Measurements from ENCODE around the gene CRYGB.
"Not testable (repeated sequence)": the region's sequence is repeated elsewhere in the genome, so short reads cannot be mapped to it uniquely, and the experiment has no call there.

CRYGB gene

GRCh38 chr2:208122248-208122647, 23.7 kb downstream of the CRYGB start:
- no peak overlapping the region for H3K4me3 ChIP-seq (replicated peaks; ENCODE audit: low read depth, low read length)
- DNase-seq (ENCODE audit: extremely low read depth, low read depth) = no peak
- TF ChIP-seq CTCF (IDR thresholded peaks at IDR 0.05; ENCODE audit: low read depth, low read length, missing control alignments) = no peak

GRCh38 chr2:208118918-208119317, 27.0 kb downstream of the CRYGB start:
- no peak for TF ChIP-seq CTCF (IDR thresholded peaks at IDR 0.05; ENCODE audit: low read depth, low read length, missing control alignments)
- DNase-seq (ENCODE audit: extremely low read depth, low read depth) = no peak
- H3K4me3 ChIP-seq (replicated peaks; ENCODE audit: low read depth, low read length) = no peak overlapping the region

- H3K4me3 ChIP-seq (replicated peaks; ENCODE audit: low read depth, low read length); DNase-seq (ENCODE audit: extremely low read depth, low read depth): not testable (repeated sequence)
These were observed 28.6 kb downstream of the CRYGB start for GRCh38 chr2:208117390-208117789.

- DNase-seq (ENCODE audit: extremely low read depth, low read depth) = no peak
- no peak for TF ChIP-seq CTCF (IDR thresholded peaks at IDR 0.05; ENCODE audit: low read depth, low read length, missing control alignments)
- H3K4me3 ChIP-seq (replicated peaks; ENCODE audit: low read depth, low read length) = no peak overlapping the region
These were observed 33.0 kb downstream of the CRYGB start for GRCh38 chr2:208112969-208113368.

- DNase-seq (ENCODE audit: extremely low read depth, low read depth); H3K4me3 ChIP-seq (replicated peaks; ENCODE audit: low read depth, low read length): not testable (repeated sequence)
These were observed 33.6 kb downstream of the CRYGB start for GRCh38 chr2:208112273-208112745.

GRCh38 chr2:208103616-208104015, 42.3 kb downstream of the CRYGB start:
- TF ChIP-seq CTCF (IDR thresholded peaks at IDR 0.05; ENCODE audit: low read depth, low read length, missing control alignments) = no peak
- no peak overlapping the region for H3K4me3 ChIP-seq (replicated peaks; ENCODE audit: low read depth, low read length)
- DNase-seq (ENCODE audit: extremely low read depth, low read depth) = no peak

GRCh38 chr2:208101716-208102631, 44.0 kb downstream of the CRYGB start:
- TF ChIP-seq CTCF (IDR thresholded peaks at IDR 0.05; ENCODE audit: low read depth, low read length, missing control alignments) = peak; percentile 16

More at GRCh38 chr2:208101716-208102631, 44.0 kb downstream of the CRYGB start:
- DNase-seq (ENCODE audit: extremely low read depth, low read depth) = no peak
- no peak overlapping the region for H3K4me3 ChIP-seq (replicated peaks; ENCODE audit: low read depth, low read length)

Measured in HFF-Myc (cell line).